Liver (tissue), 9 donors: ENCODE data around the gene NDRG4. TPM values are rescaled to one million over a fixed set of nuclear protein-coding genes. Genes with fewer than 3 reads are reported as not detected.

Experiments
- DNase-seq: peaks from one replicate; pipeline ENCODE4 v3.0.0-alpha.2; 2017; ENCODE audit warnings: low spot score
- H3K27ac ChIP-seq, 2 donors: one replicate each; pipeline ENCODE4 v1.7.0; 2013; ENCODE audit warnings: inconsistent platforms in 2 of 2, low read length in 2 of 2, control low read depth in 1 of 2, low read depth in 1 of 2, mild to moderate bottlenecking in 1 of 2
- H3K27me3 ChIP-seq, 4 donors: one replicate each; pipeline versions ENCODE4 v1.6.1 to v1.7.0; 2013; ENCODE audit warnings: low read length in 3 of 4, inconsistent platforms in 1 of 4, mild to moderate bottlenecking in 1 of 4, moderate library complexity in 1 of 4; ENCODE audit not compliant: control insufficient read depth in 4 of 4, insufficient read depth in 4 of 4
- H3K36me3 ChIP-seq, 4 donors: one replicate each; pipeline versions ENCODE4 v1.6.1 to v1.7.0; 2013; ENCODE audit warnings: low read length in 3 of 4, mild to moderate bottlenecking in 3 of 4, low read depth in 1 of 4, moderate library complexity in 1 of 4; ENCODE audit not compliant: control insufficient read depth in 4 of 4, insufficient read depth in 3 of 4
- H3K4me1 ChIP-seq, 4 donors: one replicate each; pipeline versions ENCODE4 v1.6.1 to v1.7.0; 2013; ENCODE audit warnings: low read length in 3 of 4, mild to moderate bottlenecking in 3 of 4, moderate library complexity in 1 of 4; ENCODE audit not compliant: control insufficient read depth in 4 of 4, insufficient read depth in 4 of 4
- H3K4me3 ChIP-seq, 3 donors: one replicate each; pipeline versions ENCODE4 v1.6.1 to v1.7.0; 2013; ENCODE audit warnings: low read length in 3 of 3, control low read depth in 1 of 3, low read depth in 1 of 3, mild to moderate bottlenecking in 1 of 3
- H3K9ac ChIP-seq, 2 donors: one replicate each; pipeline ENCODE4 v1.7.0; 2013; ENCODE audit warnings: low read length in 2 of 2, mild to moderate bottlenecking in 2 of 2, moderate library complexity in 2 of 2, control low read depth in 1 of 2, low read depth in 1 of 2
- H3K9me3 ChIP-seq, 4 donors: one replicate each; pipeline versions ENCODE4 v1.6.1 to v1.7.0; 2013; ENCODE audit warnings: low read length in 3 of 4; ENCODE audit not compliant: control insufficient read depth in 4 of 4
- FOXA2 ChIP-seq: IDR thresholded peaks from 2 replicates; pipeline ENCODE4 v1.6.1; 2016; ENCODE audit warnings: antibody characterized with exemption
- GABPA ChIP-seq, 2 donors: IDR thresholded peaks in 1 of 2; conservative IDR thresholded peaks in 1 of 2; 2 replicates each; pipeline ENCODE4 v1.6.1; 2016; ENCODE audit warnings: antibody characterized with exemption in 2 of 2, mild to moderate bottlenecking in 1 of 2, moderate library complexity in 1 of 2
- HNF4A ChIP-seq, 2 donors: conservative IDR thresholded peaks; 2 replicates each; pipeline ENCODE4 v1.6.1; 2016; ENCODE audit warnings: antibody characterized with exemption in 2 of 2, mild to moderate bottlenecking in 2 of 2
- HNF4G ChIP-seq: IDR thresholded peaks from 2 replicates; pipeline ENCODE4 v1.6.1; 2016; ENCODE audit warnings: antibody characterized with exemption
- JUND ChIP-seq, 2 donors: IDR thresholded peaks; 2 replicates each; pipeline ENCODE4 v1.6.1; 2016; ENCODE audit warnings: antibody characterized with exemption in 2 of 2
- NR2F2 ChIP-seq: IDR thresholded peaks from 2 replicates; pipeline ENCODE4 v1.6.1; 2016; ENCODE audit warnings: antibody characterized with exemption
- RAD21 ChIP-seq, 2 donors: IDR thresholded peaks; 2 replicates each; pipeline ENCODE4 v1.6.1; 2016; ENCODE audit warnings: antibody characterized with exemption in 2 of 2, mild to moderate bottlenecking in 2 of 2
- REST ChIP-seq: IDR thresholded peaks from 2 replicates; pipeline ENCODE4 v1.6.1; 2016; ENCODE audit warnings: antibody characterized with exemption, mild to moderate bottlenecking
- RXRA ChIP-seq, 2 donors: IDR thresholded peaks; 2 replicates each; pipeline ENCODE4 v1.6.1; 2017 to 2018; ENCODE audit warnings: antibody characterized with exemption in 2 of 2, mild to moderate bottlenecking in 1 of 2
- TAF1 ChIP-seq: conservative IDR thresholded peaks from 2 replicates; pipeline ENCODE4 v1.6.1; 2016; ENCODE audit warnings: antibody characterized with exemption, mild to moderate bottlenecking
- YY1 ChIP-seq: IDR thresholded peaks from 2 replicates; pipeline ENCODE4 v1.6.1; 2016; ENCODE audit warnings: antibody characterized with exemption, mild to moderate bottlenecking
- ZBTB33 ChIP-seq: IDR thresholded peaks from 2 replicates; pipeline ENCODE4 v1.6.1; 2016; ENCODE audit warnings: antibody characterized with exemption
- WGBS: extraction: QIAGEN DNeasy Blood & Tissue Kit; methylation state at CpG from one replicate; pipeline ENCODE4 v1.1.7; 2013; 5-methylcytosine and 5-hydroxymethylcytosine counted together
- polyA plus RNA-seq, 2 donors: library from polyadenylated mRNA; stranded (reverse) in 1 of 2; unstranded in 1 of 2; fragments of 200-250 nt in 1 of 2; fragments of >200 nt in 1 of 2; fragmentation: Nextera tagmentation in 1 of 2; extraction: Ambion mirVana in 1 of 2; gene quantifications; one replicate each; pipeline versions ENCODE4 v1.2.1 to v1.2.3, GENCODE V29; 2013 to 2015
- total RNA-seq, 2 donors: library from RNA; depleted of rRNA; stranded (reverse); fragments of >200 nt; gene quantifications; one replicate each; pipeline ENCODE4 v1.2.3, GENCODE V29; 2014
- TF ChIP-seq, protein P1 (sequence below): IDR thresholded peaks from 2 replicates; pipeline ENCODE4 v1.6.1; 2016; ENCODE audit warnings: antibody characterized with exemption
- donor health status: healthy.
- donor health status: healthy.
- donor health status: healthy.
- donor health status: healthy.
- donor health status: healthy.

Gene NDRG4
- total and polyA plus RNA-seq, 4 donors = 0.40 to 1.1 (median 0.86) TPM

- Histone ChIP-seq H3K27ac (peak overlapping the region; percentile 44 to 75), H3K9ac (peak overlapping the region in 1 of 2 donors; percentile 30), H3K4me1 (peaks cover 1 to 21% (median 14%) of the 10 kb centered on the region in 4 donors), H3K36me3 (peaks cover 3 to 39% (median 31%) of the 10 kb centered on the region in 4 donors), H3K27me3 (no peaks in the 10 kb centered on the region), H3K9me3 (no peaks in the 10 kb centered on the region), H3K4me3 (peak overlapping the region; percentile 90 to 99 (median 93))
- no peak for DNase-seq
- no peak for TF ChIP-seq FOXA2
- TF ChIP-seq ZBTB33 = no peak
- no peak for TF ChIP-seq RAD21 (IDR thresholded peaks at IDR 0.05)
- TF ChIP-seq, protein P1, sequence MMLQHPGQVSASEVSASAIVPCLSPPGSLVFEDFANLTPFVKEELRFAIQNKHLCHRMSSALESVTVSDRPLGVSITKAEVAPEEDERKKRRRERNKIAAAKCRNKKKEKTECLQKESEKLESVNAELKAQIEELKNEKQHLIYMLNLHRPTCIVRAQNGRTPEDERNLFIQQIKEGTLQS = no peak
- TF ChIP-seq TAF1 = no peak
- TF ChIP-seq JUND (IDR thresholded peaks at IDR 0.05) = no peak
- TF ChIP-seq HNF4A (conservative IDR thresholded peaks at IDR 0.05) = no peak
- no peak for TF ChIP-seq YY1
- no peak for TF ChIP-seq REST
- no peak for TF ChIP-seq RXRA (IDR thresholded peaks at IDR 0.05)
- 18% methylated on average over 66 of the region's 66 CpGs for WGBS
Observed at GRCh38 chr16:58515871-58516767, 16.2 kb downstream of the NDRG4 start.

DNA sequence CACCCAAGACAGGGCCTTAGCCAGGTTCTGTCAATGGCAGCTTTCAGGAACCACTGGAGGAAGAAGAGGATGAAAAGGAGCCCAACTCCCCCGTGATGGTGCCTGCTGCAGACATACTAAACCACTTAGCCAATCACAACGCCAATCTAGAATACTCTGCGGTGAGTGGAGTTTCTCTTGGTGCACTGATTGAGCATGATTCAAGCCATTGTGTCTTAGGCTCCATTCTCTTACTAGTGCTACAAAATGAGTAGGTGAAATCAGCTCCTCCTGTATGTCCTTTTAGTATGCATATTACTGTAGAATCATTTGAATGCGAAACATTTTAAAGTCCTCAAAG is 16.8 kb downstream of the NDRG4 start:
- no peak for DNase-seq
- Histone ChIP-seq H3K9me3 (no peaks in the 10 kb centered on the region), H3K4me1 (peaks cover 1 to 21% (median 14%) of the 10 kb centered on the region in 4 donors), H3K9ac (no peak overlapping the region), H3K36me3 (peaks cover 4 to 45% (median 37%) of the 10 kb centered on the region in 4 donors), H3K27ac (no peak overlapping the region), H3K4me3 (no peak overlapping the region), H3K27me3 (no peaks in the 10 kb centered on the region)
- TF ChIP-seq TAF1 = no peak
- TF ChIP-seq HNF4A (conservative IDR thresholded peaks at IDR 0.05) = no peak
- no peak for TF ChIP-seq JUND (IDR thresholded peaks at IDR 0.05)
- TF ChIP-seq HNF4G = no peak
- TF ChIP-seq, protein P1 = no peak
- no peak for TF ChIP-seq YY1
- TF ChIP-seq GABPA (IDR thresholded peaks at IDR 0.05 in 1 of 2, conservative IDR thresholded peaks at IDR 0.05 in 1 of 2) = no peak
- no peak for TF ChIP-seq NR2F2
- no peak for TF ChIP-seq RAD21 (IDR thresholded peaks at IDR 0.05)
- 95% methylated on average over 4 of the region's 4 CpGs for WGBS
